Astrocyte of the cerebellum (primary cell): Measurements from ENCODE around the gene OR4F29.
"Not testable (repeated sequence)": the region's sequence is repeated elsewhere in the genome, so short reads cannot be mapped to it uniquely, and the experiment has no call there.

Experiments
- DNase-seq: peaks from one replicate; pipeline ENCODE4 v3.0.0-alpha.2; 2011; ENCODE audit warnings: low read depth
- H3K4me3 ChIP-seq: 2 replicates; pipeline ENCODE4 v1.5.1; 2011; ENCODE audit warnings: mild to moderate bottlenecking, low read depth, low read length, moderate library complexity
- in situ Hi-C: cut with HindIII; loops from 2 replicates; pipeline ENCODE4 v1.10.0; 2017; ENCODE audit warnings: low sequenced_read_pairs

The OR4F29 gene

GRCh38 chr1:451578-451977, at the start of gene OR4F29:
Gene OR4F29 (minus strand): TSS chr1:451678. CDS start chr1:451678, 0 bp downstream.
- DNase-seq, in situ Hi-C loops, H3K4me3 ChIP-seq: not testable (repeated sequence)
